RWPE1 (cell line): Measurements from ENCODE around the gene CPED1.

ENCODE experiments used
- CTCF ChIA-PET: fragments of 350-600 bp; sonication (Branson Sonifier 250); formaldehyde crosslinking; extraction: SDS; loops from one replicate; lab custom pipeline; 2021; lab: Yijun Ruan, JAX
- POLR2A ChIA-PET: fragments of 400-600 bp; formaldehyde crosslinking; extraction: SDS; loops from one replicate; lab custom pipeline; 2020; ENCODE audit warnings: antibody characterized with exemption; ENCODE audit not compliant: low non-redundant PET; lab: Yijun Ruan, JAX
- DNase-seq: peaks from one replicate; pipeline ENCODE4 v3.0.0; 2012; ENCODE audit warnings: low spot score
- H3K27ac ChIP-seq: fragments of 450-650 bp; 2 replicates; pipeline ENCODE4 v1.5.1; 2017
- TF ChIP-seq, protein P1 (sequence below): fragments of 450-650 bp; conservative IDR thresholded peaks from 2 replicates; pipeline ENCODE4 v1.5.1; 2017; ENCODE audit warnings: low read depth, mild to moderate bottlenecking

CPED1 gene

GRCh38 chr7:120944826-120945562, 43.5 kb upstream of the CPED1 start:
- POLR2A ChIA-PET: no interaction called here
- CTCF ChIA-PET: no interaction called here
- no peak overlapping the region for H3K27ac ChIP-seq
- DNase-seq: no peak
- TF ChIP-seq, protein P1, sequence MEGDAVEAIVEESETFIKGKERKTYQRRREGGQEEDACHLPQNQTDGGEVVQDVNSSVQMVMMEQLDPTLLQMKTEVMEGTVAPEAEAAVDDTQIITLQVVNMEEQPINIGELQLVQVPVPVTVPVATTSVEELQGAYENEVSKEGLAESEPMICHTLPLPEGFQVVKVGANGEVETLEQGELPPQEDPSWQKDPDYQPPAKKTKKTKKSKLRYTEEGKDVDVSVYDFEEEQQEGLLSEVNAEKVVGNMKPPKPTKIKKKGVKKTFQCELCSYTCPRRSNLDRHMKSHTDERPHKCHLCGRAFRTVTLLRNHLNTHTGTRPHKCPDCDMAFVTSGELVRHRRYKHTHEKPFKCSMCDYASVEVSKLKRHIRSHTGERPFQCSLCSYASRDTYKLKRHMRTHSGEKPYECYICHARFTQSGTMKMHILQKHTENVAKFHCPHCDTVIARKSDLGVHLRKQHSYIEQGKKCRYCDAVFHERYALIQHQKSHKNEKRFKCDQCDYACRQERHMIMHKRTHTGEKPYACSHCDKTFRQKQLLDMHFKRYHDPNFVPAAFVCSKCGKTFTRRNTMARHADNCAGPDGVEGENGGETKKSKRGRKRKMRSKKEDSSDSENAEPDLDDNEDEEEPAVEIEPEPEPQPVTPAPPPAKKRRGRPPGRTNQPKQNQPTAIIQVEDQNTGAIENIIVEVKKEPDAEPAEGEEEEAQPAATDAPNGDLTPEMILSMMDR: no peak

DNA sequence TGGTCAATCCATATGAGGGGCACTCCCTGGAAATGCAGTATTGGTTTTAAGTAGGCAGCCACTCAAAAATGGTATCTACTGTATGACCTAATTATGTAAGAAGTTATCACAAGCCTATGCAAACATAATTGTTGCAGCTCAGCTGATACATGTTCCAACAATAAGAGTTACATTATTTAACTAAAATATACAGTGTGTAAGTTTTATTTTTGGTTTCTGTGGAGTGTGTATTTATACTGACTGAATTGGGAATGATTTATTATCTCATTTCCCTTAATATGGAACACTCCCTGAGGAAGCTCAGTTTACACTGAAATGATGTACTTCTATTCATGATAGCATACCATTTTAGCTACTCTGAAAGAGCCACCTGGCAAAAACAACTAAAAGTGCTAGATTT, 40.5 kb upstream of the CPED1 start:
- CTCF ChIA-PET: no interaction called here
- DNase-seq: no peak
- no peak overlapping the region for H3K27ac ChIP-seq
- POLR2A ChIA-PET: no interaction called here
- TF ChIP-seq, protein P1: no peak

DNA sequence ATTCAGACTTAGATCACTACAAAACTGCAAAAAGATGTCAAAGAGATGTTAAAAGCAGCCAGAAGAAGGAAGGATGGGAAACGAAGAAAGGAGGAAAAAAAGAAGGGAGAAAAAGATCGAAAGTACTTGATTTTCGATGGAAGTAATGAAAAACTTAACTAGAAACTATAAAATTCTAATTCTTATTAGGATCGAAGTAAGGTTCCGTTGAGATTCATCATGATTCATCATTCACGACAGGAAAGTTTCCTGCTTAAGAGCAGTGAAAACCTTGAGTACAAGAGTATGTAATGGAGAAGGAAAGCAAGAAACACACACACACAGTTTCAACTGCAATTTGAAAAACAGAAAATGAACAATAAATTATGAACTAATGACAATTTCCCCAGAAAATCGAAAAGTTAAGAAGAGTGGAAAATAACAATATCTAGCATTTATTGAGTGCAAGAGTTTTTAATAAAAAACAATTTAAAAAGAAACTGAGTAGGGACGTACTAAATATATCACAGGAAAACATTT, 39.1 kb upstream of the CPED1 start:
- ChIA-PET CTCF (no interaction called here), POLR2A (no interaction called here)
- TF ChIP-seq, protein P1: no peak
- no peak overlapping the region for H3K27ac ChIP-seq
- no peak for DNase-seq

DNA sequence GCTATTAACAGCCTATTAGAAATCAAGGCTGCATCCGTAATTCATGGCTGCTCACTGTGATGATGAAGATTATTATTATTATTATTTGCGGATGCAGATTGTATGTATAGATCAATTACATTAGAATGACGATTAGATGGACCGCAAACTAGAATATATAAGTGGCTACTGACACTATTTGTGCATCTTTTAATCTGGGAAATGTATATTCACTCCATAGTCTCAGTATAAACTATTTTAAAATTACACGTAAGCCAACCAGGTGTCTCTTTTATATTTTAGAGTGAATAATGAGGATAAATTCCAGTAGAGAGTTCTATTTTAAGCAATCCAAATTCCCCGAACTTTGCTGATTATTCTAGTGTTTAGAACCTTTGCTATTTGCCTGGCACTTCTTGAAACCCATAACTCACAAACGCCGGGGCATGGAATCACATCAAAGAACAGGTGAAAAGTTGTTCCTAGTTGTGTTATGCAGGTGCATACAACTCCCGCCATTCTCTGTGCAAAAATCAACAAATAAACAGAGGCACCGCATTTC, 38.4 kb upstream of the CPED1 start:
- ChIA-PET CTCF (interaction anchor here (0.6 kb wide), 2 partner anchors 93 to 355 kb away, joined by 3 to 4 read pairs; no protein-coding TSS in a partner anchor), POLR2A (interaction anchor here (0.6 to 0.7 kb wide), 6 partner anchors 16 to 598 kb away, joined by 3 to 7 read pairs (median 6); no protein-coding TSS in a partner anchor)
- TF ChIP-seq, protein P1: no peak

DNA sequence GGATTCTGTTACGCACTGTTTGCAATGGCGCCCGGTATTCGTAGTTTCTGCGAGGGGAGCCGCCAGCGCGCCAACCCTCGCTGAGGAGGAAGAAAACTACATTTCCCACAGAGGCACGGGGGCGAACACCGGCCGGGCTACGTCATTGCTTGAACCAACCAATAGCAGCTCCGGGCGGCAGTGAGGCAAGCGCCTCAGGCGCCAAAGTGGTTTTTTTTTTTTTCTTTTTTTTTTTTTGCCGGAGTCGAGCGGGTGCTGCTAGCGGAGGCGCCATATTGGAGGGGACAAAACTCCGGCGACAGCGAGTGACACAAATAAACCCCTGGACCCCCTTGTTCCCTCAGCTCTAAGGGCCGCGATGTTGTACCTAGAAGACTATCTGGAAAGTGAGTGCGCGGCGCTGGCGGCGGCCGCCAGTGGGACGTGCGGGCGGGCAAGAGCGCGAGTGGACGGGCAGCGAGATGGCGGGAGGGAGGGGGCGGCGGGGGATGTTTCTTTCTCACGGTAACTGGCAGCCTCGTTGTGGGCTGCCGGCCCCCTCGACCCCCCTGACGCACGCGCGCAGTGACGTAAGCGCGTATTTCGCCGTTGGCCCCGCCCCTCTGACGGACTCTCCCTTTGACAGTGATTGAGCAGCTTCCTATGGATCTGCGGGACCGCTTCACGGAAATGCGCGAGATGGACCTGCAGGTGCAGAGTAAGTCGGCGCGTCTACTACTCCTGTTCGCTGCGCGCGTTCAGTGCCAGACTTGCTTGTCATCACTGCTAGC, 37.8 kb upstream of the CPED1 start, which contains the start of gene ING3:
TSS of gene ING3 (plus strand) at position 239 of the 770 bp plus-strand sequence. CDS start at position 359, 120 bp downstream.
- CTCF ChIA-PET: interaction anchor here (0.6 kb wide), 2 partner anchors 93 to 355 kb away, joined by 3 to 4 read pairs; no protein-coding TSS in a partner anchor
- H3K27ac ChIP-seq: peak within 1 kb of the TSS; percentile 92
- DNase-seq: peak; percentile 94
- POLR2A ChIA-PET: interaction anchor here (0.5 to 0.7 kb wide), 8 partner anchors 17 to 598 kb away, joined by 3 to 7 read pairs (median 4); no protein-coding TSS in a partner anchor
- TF ChIP-seq, protein P1: no peak

More for the DNA sequence above, 38.4 kb upstream of the CPED1 start:
- DNase-seq: no peak
- peak overlapping the region; percentile 92 for H3K27ac ChIP-seq

GRCh38 chr7:120951309-120951699, 37.2 kb upstream of the CPED1 start:
- DNase-seq: no peak
- H3K27ac ChIP-seq: peak overlapping the region; percentile 92
- ChIA-PET POLR2A (interaction anchor here (0.5 to 0.6 kb wide), 2 partner anchors 80 to 106 kb away, joined by 3 read pairs; no protein-coding TSS in a partner anchor), CTCF (no interaction called here)
- TF ChIP-seq, protein P1: no peak
